ENCODE results near the gene EXOSC5. TPM values are rescaled to one million over a fixed set of nuclear protein-coding genes. Genes with fewer than 3 reads are reported as not detected.

Gene EXOSC5
- total RNA-seq, 1 experiment from 2014 or later: 25.2 TPM

- intact Hi-C loops (cut with micrococcal nuclease; ENCODE audit: unreplicated experiment) (no loop called here), in situ Hi-C loops (cut with HindIII; ENCODE audit: low pct_unique_long_range_greater_than_20kb, low sequenced_read_pairs) (no loop called here)
- TF ChIP-seq, protein P1, sequence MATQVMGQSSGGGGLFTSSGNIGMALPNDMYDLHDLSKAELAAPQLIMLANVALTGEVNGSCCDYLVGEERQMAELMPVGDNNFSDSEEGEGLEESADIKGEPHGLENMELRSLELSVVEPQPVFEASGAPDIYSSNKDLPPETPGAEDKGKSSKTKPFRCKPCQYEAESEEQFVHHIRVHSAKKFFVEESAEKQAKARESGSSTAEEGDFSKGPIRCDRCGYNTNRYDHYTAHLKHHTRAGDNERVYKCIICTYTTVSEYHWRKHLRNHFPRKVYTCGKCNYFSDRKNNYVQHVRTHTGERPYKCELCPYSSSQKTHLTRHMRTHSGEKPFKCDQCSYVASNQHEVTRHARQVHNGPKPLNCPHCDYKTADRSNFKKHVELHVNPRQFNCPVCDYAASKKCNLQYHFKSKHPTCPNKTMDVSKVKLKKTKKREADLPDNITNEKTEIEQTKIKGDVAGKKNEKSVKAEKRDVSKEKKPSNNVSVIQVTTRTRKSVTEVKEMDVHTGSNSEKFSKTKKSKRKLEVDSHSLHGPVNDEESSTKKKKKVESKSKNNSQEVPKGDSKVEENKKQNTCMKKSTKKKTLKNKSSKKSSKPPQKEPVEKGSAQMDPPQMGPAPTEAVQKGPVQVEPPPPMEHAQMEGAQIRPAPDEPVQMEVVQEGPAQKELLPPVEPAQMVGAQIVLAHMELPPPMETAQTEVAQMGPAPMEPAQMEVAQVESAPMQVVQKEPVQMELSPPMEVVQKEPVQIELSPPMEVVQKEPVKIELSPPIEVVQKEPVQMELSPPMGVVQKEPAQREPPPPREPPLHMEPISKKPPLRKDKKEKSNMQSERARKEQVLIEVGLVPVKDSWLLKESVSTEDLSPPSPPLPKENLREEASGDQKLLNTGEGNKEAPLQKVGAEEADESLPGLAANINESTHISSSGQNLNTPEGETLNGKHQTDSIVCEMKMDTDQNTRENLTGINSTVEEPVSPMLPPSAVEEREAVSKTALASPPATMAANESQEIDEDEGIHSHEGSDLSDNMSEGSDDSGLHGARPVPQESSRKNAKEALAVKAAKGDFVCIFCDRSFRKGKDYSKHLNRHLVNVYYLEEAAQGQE (IDR thresholded peaks at IDR 0.05; ENCODE audit: insufficient read depth in 1 of 2, low read depth in 2 of 2, low read length in 1 of 2): no peak
- TF ChIP-seq, protein P2, sequence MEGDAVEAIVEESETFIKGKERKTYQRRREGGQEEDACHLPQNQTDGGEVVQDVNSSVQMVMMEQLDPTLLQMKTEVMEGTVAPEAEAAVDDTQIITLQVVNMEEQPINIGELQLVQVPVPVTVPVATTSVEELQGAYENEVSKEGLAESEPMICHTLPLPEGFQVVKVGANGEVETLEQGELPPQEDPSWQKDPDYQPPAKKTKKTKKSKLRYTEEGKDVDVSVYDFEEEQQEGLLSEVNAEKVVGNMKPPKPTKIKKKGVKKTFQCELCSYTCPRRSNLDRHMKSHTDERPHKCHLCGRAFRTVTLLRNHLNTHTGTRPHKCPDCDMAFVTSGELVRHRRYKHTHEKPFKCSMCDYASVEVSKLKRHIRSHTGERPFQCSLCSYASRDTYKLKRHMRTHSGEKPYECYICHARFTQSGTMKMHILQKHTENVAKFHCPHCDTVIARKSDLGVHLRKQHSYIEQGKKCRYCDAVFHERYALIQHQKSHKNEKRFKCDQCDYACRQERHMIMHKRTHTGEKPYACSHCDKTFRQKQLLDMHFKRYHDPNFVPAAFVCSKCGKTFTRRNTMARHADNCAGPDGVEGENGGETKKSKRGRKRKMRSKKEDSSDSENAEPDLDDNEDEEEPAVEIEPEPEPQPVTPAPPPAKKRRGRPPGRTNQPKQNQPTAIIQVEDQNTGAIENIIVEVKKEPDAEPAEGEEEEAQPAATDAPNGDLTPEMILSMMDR (IDR thresholded peaks at IDR 0.05): no peak
- no peak for TF ChIP-seq SIN3A (IDR thresholded peaks at IDR 0.05; ENCODE audit: borderline replicate concordance, insufficient read depth, low read depth, low read length)
- Histone ChIP-seq H3K9me3 (ENCODE audit: control insufficient read depth, insufficient read depth, low read depth, low read length) (no peaks in the 10 kb centered on the region), H3K4me1 (ENCODE audit: control insufficient read depth, insufficient read depth, low read length) (no peaks in the 10 kb centered on the region), H3K27me3 (ENCODE audit: control insufficient read depth, insufficient read depth, low read length) (no peaks in the 10 kb centered on the region), H3K4me3 (ENCODE audit: low read depth in 2 of 2, low read length in 2 of 2) (no peak overlapping the region), H3K36me3 (ENCODE audit: control insufficient read depth, insufficient read depth, low read length) (no peaks in the 10 kb centered on the region), H3K27ac (ENCODE audit: low read length) (no peak overlapping the region)
- BruUV-seq (replicated peaks): no TSS peak
- DNase-seq (ENCODE audit: low read depth, low spot score) (no peak), ATAC-seq (no peak)
- CTCF ChIA-PET: no interaction called here
- POLR2A ChIA-PET: no interaction called here
Measured at GRCh38 chr19:41391618-41392017, 5.5 kb downstream of the EXOSC5 start.

GRCh38 chr19:41386442-41386841, 10.7 kb downstream of the EXOSC5 start:
- in situ Hi-C loops (cut with HindIII; ENCODE audit: low pct_unique_long_range_greater_than_20kb, low sequenced_read_pairs): no loop called here
- no peak for TF ChIP-seq POLR2AphosphoS5 (IDR thresholded peaks at IDR 0.05; ENCODE audit: low read depth, low read length)
- TF ChIP-seq, protein P1 (IDR thresholded peaks at IDR 0.05; ENCODE audit: insufficient read depth in 1 of 2, low read depth in 2 of 2, low read length in 1 of 2): no peak
- TF ChIP-seq SIN3A (IDR thresholded peaks at IDR 0.05; ENCODE audit: borderline replicate concordance, insufficient read depth, low read depth, low read length): no peak
- TF ChIP-seq TCF7L2 (IDR thresholded peaks at IDR 0.05; ENCODE audit: low read depth, low read length): no peak
- TF ChIP-seq, protein P2 (IDR thresholded peaks at IDR 0.05): no peak
- Histone ChIP-seq H3K27ac (ENCODE audit: low read length) (no peak overlapping the region), H3K27me3 (ENCODE audit: control insufficient read depth, insufficient read depth, low read length) (no peaks in the 10 kb centered on the region), H3K36me3 (ENCODE audit: control insufficient read depth, insufficient read depth, low read length) (no peaks in the 10 kb centered on the region), H3K4me3 (ENCODE audit: low read depth in 2 of 2, low read length in 2 of 2) (no peak overlapping the region), H3K4me1 (ENCODE audit: control insufficient read depth, insufficient read depth, low read length) (no peaks in the 10 kb centered on the region), H3K9me3 (ENCODE audit: control insufficient read depth, insufficient read depth, low read depth, low read length) (no peaks in the 10 kb centered on the region)
- ChIA-PET CTCF (no interaction called here), POLR2A (interaction anchor here (0.5 kb wide), 1 partner anchor 15 kb away, joined by 6 read pairs; no protein-coding TSS in a partner anchor)
- ATAC-seq: no peak
- DNase-seq (ENCODE audit: low read depth, low spot score): no peak
- no TSS peak for BruUV-seq (replicated peaks)
- intact Hi-C loops (cut with micrococcal nuclease; ENCODE audit: unreplicated experiment): no loop called here

Data from Panc1 (cell line).